ENCODE data around the gene GULP1.

- TF ChIP-seq POLR2A (IDR thresholded peaks at IDR 0.05; ENCODE audit: low read length) (no peak), GATA1 (IDR thresholded peaks at IDR 0.05; ENCODE audit: low read depth, low read length) (no peak)
Observed at GRCh38 chr2:188527581-188527993, 235.9 kb downstream of the GULP1 start.

Data from erythroblast (primary cell).